ENCODE results near the gene ZNF622. TPM values are rescaled to one million over a fixed set of nuclear protein-coding genes. Genes with fewer than 3 reads are reported as not detected.

The ZNF622 gene
- total RNA-seq, 1 experiment from 2014 or later, result 25.2 TPM

GRCh38 chr5:16505904-16506303, 40.3 kb upstream of the ZNF622 start:
- no peak overlapping the region for H3K27ac ChIP-seq (ENCODE audit: low read depth, low read length)
- no TSS peak for BruUV-seq (replicated peaks)
- RAD21 ChIA-PET (ENCODE audit: low non-redundant PET in 1 of 2, low total read pairs in 2 of 2, uncharacterized antibody in 2 of 2, unreplicated experiment in 2 of 2), result no interaction called here
- H3K79me2 ChIP-seq (ENCODE audit: insufficient read depth, low read length), result no peaks in the 10 kb centered on the region
- H3K9me2 ChIP-seq (ENCODE audit: insufficient read depth), result no peaks in the 10 kb centered on the region
- no peak overlapping the region for H2AFZ ChIP-seq (ENCODE audit: low read depth, low read length, poor library complexity, severe bottlenecking)
- H3K9ac ChIP-seq (ENCODE audit: low read length), result no peak overlapping the region
- ATAC-seq (no peak), DNase-seq (ENCODE audit: low read depth, low spot score) (no peak)
- TF ChIP-seq MAX (IDR thresholded peaks at IDR 0.05) (no peak), ZBTB33 (IDR thresholded peaks at IDR 0.05; ENCODE audit: extremely low read depth, insufficient replicate concordance, low read length) (no peak), POLR2A (IDR thresholded peaks at IDR 0.05; ENCODE audit: borderline replicate concordance, extremely low read depth, insufficient read depth, insufficient read length) (no peak), YY1 (IDR thresholded peaks at IDR 0.05; ENCODE audit: extremely low read depth, insufficient replicate concordance, low read depth, low read length) (no peak), ATF3 (IDR thresholded peaks at IDR 0.05) (no peak), EZH2 (IDR thresholded peaks at IDR 0.05) (no peak), ZNF274 (IDR thresholded peaks at IDR 0.05; ENCODE audit: low read depth, low read length) (no peak)
- TF ChIP-seq, protein P1, sequence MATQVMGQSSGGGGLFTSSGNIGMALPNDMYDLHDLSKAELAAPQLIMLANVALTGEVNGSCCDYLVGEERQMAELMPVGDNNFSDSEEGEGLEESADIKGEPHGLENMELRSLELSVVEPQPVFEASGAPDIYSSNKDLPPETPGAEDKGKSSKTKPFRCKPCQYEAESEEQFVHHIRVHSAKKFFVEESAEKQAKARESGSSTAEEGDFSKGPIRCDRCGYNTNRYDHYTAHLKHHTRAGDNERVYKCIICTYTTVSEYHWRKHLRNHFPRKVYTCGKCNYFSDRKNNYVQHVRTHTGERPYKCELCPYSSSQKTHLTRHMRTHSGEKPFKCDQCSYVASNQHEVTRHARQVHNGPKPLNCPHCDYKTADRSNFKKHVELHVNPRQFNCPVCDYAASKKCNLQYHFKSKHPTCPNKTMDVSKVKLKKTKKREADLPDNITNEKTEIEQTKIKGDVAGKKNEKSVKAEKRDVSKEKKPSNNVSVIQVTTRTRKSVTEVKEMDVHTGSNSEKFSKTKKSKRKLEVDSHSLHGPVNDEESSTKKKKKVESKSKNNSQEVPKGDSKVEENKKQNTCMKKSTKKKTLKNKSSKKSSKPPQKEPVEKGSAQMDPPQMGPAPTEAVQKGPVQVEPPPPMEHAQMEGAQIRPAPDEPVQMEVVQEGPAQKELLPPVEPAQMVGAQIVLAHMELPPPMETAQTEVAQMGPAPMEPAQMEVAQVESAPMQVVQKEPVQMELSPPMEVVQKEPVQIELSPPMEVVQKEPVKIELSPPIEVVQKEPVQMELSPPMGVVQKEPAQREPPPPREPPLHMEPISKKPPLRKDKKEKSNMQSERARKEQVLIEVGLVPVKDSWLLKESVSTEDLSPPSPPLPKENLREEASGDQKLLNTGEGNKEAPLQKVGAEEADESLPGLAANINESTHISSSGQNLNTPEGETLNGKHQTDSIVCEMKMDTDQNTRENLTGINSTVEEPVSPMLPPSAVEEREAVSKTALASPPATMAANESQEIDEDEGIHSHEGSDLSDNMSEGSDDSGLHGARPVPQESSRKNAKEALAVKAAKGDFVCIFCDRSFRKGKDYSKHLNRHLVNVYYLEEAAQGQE (IDR thresholded peaks at IDR 0.05; ENCODE audit: low read depth), result no peak
- TF ChIP-seq, protein P2, sequence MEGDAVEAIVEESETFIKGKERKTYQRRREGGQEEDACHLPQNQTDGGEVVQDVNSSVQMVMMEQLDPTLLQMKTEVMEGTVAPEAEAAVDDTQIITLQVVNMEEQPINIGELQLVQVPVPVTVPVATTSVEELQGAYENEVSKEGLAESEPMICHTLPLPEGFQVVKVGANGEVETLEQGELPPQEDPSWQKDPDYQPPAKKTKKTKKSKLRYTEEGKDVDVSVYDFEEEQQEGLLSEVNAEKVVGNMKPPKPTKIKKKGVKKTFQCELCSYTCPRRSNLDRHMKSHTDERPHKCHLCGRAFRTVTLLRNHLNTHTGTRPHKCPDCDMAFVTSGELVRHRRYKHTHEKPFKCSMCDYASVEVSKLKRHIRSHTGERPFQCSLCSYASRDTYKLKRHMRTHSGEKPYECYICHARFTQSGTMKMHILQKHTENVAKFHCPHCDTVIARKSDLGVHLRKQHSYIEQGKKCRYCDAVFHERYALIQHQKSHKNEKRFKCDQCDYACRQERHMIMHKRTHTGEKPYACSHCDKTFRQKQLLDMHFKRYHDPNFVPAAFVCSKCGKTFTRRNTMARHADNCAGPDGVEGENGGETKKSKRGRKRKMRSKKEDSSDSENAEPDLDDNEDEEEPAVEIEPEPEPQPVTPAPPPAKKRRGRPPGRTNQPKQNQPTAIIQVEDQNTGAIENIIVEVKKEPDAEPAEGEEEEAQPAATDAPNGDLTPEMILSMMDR (IDR thresholded peaks at IDR 0.05 in 2 of 3, conservative IDR thresholded peaks at IDR 0.05 in 1 of 3; ENCODE audit: borderline replicate concordance in 1 of 3, insufficient read depth in 1 of 3, low read depth in 2 of 3, low read length in 2 of 3), result no peak
- POLR2A ChIA-PET, result no interaction called here
- no peak overlapping the region for H3K4me2 ChIP-seq (ENCODE audit: low read length)
- no peaks in the 10 kb centered on the region for H3K27me3 ChIP-seq (ENCODE audit: insufficient read depth, low read length)
- H3K4me1 ChIP-seq (ENCODE audit: control insufficient read depth in 1 of 2, insufficient read depth in 2 of 2, low read length in 2 of 2), result peaks cover 12 to 22% of the 10 kb centered on the region in 2 experiments
- H3K9me3 ChIP-seq (ENCODE audit: control insufficient read depth in 1 of 2, insufficient read depth in 1 of 2, low read depth in 1 of 2, low read length in 2 of 2), result no peaks in the 10 kb centered on the region
- intact Hi-C loops (cut with micrococcal nuclease), result no loop called here
- no peaks in the 10 kb centered on the region for H3K36me3 ChIP-seq (ENCODE audit: control insufficient read depth in 1 of 2, insufficient read depth in 2 of 2, low read length in 2 of 2)
- CTCF ChIA-PET, result no interaction called here
- no peaks in the 10 kb centered on the region for H4K20me1 ChIP-seq (ENCODE audit: insufficient read depth)
- H3K4me3 ChIP-seq (replicated peaks in 1 of 2; ENCODE audit: low read depth in 1 of 2, low read length in 2 of 2), result no peak overlapping the region
